CD1c-positive myeloid dendritic cell (primary cell): ENCODE data around the gene JAZF1.

ENCODE experiments used
- DNase-seq: peaks from one replicate; pipeline ENCODE4 v3.0.0-alpha.2; 2016; ENCODE audit errors: extremely low spot score

The JAZF1 gene

GRCh38 chr7:28075674-28076358 is 104.8 kb downstream of the JAZF1 start:
- no peak for DNase-seq

GRCh38 chr7:28072876-28073514 is 107.6 kb downstream of the JAZF1 start:
- DNase-seq, result no peak

GRCh38 chr7:28071570-28071969 is 109.0 kb downstream of the JAZF1 start:
- no peak for DNase-seq

DNA sequence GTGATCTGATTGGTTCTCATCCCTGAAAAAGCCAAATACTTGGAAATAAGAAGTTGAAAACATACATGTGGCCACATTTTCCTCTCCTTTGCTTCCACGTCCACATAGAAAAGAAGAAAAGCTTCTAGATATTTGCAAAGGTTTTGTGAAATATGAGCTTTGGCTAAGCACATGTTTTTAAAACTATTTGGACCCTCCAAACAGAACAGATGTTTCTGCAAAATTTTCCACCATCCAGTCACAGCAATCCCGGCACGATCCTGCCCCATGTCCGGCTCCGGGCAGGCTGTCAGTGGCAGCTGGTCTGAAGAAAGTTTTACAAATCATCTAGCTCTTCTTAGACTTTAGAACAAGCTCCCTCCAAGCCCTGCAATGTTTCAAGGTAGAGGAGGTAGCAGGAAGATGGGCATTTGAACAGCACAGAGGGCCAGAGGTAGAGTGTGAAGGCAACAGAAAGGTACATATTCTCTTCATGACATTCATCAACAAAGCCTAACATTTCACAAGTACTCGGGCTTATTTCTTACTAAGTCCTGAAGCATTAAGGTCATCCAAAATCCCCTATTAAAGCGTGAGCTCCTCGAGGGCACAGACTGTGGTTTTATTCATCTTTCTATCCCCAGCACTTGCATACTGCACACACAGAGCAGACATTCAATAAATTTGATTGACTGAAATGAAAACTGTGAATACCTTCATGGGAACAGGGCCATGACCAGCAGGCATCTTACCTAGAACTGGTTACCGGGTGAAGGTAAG is 110.1 kb downstream of the JAZF1 start:
- no peak for DNase-seq

- DNase-seq, result no peak
Observed at GRCh38 chr7:28069807-28070206, 110.8 kb downstream of the JAZF1 start.

- no peak for DNase-seq
Observed at GRCh38 chr7:28069388-28069787, 111.2 kb downstream of the JAZF1 start.

- no peak for DNase-seq
Observed at GRCh38 chr7:28068811-28069216, 111.8 kb downstream of the JAZF1 start.

- no peak for DNase-seq
Observed at GRCh38 chr7:28067171-28067570, 113.4 kb downstream of the JAZF1 start.

DNA sequence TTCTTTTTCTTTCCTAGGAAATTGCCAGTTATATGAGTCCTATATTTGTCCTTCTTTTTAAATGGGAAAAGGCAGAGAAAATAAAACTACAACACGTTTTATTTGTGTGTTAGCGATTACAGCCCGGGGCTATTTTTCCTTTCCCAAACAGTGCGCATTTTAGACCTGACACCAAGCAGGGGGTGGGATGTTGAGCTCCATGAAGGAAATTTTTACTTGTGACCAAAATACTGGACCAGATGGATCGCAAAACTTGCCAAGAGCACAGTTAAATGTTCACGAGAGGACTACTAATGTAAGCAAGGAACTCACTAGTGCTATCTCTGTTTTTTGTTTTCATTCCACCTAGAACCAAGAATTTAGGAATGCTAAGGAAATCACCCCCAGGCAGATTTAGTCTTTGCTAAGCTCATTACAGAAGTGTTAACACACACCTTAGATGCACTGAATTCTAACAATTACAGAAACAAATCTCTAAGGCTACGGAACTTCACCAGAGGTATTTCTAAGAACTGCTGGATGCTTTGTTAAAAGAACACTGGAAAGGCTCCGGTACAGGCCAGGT is 114.8 kb downstream of the JAZF1 start:
- DNase-seq, result no peak

- no peak for DNase-seq
Observed at GRCh38 chr7:28065308-28065707, 115.3 kb downstream of the JAZF1 start.

- no peak for DNase-seq
Observed at GRCh38 chr7:28064437-28064836, 116.2 kb downstream of the JAZF1 start.

DNA sequence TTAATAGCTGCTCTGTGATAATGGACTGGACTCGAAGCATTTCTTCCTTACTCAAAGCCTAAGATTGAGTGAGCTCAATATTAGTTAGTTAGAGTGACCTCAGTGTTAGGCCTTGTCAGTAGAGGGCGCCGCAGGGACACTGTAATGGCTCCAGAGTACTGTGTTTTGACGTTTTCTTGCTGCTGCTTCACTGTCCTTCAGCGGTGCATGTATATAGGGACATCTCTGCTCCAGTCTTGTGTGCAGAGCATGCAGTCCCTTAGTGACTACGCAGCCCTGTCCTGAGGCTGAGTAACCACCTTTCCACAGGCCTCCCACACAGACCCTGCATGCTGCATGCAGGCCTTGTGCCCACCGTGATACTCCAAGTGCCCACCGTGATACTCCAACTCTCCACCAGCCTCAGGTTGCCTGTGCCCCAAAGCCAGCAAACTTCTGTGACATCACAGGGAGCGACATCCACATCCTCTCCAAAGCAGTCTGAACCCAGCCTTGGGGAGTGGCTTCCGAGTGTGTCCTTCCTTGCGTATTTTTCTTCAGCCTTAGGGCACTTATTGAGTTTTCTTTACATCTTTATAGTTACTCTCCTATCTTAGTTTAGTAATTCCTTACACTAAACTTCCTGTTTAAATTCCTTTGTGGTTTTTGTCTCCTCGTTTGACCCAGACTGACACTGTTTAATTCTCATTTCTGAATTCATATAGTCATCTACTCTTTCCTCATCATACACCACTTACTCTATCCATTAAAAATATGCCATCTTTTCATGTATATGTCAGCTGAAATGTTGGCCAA is 118.2 kb downstream of the JAZF1 start:
- peak; percentile 62 for DNase-seq

- DNase-seq, result no peak
Observed at GRCh38 chr7:28061824-28062196, 118.8 kb downstream of the JAZF1 start.

DNA sequence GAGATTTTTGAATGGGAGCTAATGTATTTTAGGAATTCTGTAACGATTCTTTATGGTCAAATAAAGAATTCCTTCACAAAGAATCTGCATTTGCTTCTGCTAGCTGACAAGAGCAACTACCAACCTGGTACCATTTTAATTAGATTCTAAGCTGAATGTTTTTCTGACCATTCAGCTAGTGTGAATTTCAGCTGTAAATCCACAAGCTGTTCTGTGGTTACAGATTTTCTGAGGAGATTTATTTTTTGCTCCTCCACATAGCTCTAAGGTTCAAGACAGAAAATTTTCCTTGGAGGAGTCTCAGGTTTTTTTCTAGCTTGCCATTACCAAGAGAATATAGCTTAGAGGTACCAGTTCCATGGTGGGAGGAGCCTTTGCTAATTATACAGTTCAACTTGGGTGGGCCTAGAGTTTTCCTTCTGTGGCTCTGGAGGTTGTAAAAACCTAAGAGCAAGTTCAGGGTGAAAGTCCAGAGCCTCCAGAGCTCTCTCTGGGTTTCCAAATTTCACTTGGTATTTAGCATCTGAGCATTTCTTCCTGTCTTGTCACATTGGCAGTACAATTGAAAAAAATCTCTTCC is 120.1 kb downstream of the JAZF1 start:
- no peak for DNase-seq

DNA sequence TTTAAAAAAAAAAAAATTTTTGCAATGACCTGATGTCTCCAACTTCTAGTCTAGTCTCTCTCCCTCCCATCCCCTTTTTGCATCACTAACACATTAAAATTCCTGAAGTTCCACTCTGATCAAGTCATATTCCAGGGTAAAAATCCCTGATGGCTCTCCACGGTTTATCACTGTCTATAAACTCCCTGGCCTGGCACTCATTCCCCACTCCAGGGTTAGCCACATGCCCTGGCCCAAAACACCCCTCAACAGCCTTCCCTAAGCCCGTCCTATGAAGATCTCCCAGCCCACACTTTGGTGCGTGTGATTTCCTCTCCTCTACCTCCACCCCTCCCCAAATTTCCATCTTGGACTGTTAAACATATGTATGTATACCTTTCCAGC is 125.4 kb downstream of the JAZF1 start:
- no peak for DNase-seq

DNA sequence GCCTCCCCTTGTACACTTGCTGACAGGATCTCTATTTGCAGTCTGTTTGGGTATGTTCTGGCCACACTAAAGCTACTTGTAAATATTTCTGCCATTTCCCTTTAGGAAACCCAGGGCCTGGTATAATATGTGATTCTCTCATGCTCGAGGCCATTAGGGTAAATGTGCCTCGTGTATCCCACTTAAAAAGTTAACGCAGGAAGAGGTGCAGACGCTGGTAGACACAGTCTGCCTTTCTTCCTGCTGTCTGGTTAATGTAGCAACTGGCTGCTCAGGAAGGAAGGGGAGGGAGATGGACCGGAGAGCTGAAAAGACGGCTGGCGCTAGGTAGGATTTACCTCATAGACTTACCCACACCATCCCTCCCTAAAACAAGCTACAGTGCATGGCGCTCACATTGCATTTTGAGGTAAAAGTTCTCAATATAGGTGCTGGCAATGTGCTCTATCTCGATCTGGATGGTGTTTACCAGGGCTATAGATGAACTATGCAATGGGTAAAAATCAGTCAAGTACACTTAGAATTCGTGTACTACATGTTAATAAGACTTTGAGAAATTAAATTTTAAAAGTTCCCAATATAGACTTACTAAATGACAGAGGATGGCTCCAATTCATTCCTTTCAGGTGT is 125.9 kb downstream of the JAZF1 start:
- DNase-seq, result no peak

DNA sequence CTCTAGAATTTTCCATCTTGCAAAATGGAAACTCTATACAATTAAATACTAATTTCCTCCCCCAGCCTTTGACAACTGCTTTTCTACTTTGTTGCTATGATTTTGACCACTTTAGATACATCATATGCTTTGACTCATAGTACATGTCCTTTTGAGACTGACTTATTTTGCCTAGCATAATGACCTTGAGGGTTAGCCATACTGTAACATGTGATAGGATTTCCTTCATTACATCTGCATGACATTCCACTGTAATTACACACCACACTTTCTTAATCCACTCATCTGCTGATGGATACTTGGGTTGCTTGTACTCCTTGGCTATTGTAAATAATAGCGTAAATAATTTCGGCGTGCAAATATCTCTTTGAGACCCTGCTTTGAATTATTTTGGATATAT is 127.7 kb downstream of the JAZF1 start:
- no peak for DNase-seq

DNA sequence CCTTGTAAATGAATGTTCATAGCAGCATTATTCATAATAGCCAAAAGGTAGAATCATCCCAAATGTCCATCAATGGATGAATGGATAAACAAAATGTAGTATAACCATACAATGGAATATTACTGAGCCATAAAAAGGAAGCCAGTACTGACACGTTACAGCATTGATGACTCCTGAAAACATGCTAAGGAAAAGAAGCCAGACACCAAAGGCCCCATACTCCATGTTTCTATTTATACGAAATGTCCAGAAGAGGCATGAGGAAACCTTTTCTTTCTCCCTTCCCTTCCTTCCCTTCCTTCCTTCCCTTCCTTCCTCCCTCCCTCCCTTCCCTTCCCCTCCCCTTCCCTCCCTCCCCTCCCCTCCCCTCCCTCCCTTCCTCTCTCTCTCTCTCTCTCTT is 131.9 kb downstream of the JAZF1 start:
- no peak for DNase-seq

GRCh38 chr7:28046035-28046434 is 134.6 kb downstream of the JAZF1 start:
- DNase-seq, result no peak

DNA sequence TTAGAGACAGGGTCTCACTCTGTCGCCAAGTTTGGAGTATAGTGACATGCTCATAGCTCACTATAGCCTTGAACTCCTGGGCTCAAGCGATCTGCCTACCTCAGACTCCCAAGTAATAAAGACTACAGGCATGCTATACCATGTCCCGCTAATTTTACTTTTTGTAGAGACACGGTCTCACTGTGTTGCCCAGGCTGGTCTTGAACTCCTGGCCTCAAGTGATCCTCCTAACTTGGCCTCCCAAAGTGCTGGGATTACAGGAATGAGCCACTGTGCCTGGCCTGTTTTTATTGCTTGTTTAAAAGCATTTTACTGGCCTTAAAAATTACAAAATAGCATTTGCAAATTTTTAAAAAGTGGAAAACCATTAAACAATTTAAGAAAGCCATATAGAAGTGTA is 135.0 kb downstream of the JAZF1 start:
- no peak for DNase-seq

DNA sequence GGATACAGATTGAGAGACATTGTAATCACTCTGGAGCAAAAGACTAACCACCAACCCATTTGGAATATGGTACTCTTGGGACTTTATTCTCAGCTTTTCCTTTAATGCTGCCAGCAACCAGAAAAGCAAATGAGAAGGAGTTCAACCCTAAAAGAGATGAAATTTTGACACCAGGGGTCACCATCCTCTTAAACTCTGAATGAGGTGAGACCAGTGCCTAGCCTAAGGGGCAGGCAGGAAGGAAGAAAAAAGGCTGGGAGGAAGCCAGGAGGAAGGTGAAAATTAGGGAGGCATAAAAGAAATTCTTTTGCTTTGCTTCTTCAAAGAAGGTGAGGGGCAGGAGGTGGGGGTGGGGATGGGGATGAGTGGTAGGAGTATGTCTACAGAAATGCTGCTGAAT is 135.8 kb downstream of the JAZF1 start:
- no peak for DNase-seq
